Amniotic epithelial cell (primary cell): ENCODE data around the gene NEDD4.
A peak's percentile ranks its signal among the peaks of the same experiment; 100 is the strongest.
"Not testable (repeated sequence)": the region's sequence is repeated elsewhere in the genome, so short reads cannot be mapped to it uniquely, and the experiment has no call there.

ENCODE experiments used
- DNase-seq: peaks from one replicate; pipeline ENCODE4 v3.0.0-alpha.2; 2010; ENCODE audit warnings: low read depth

The NEDD4 gene

GRCh38 chr15:55893852-55894251 lies 99.6 kb downstream of the NEDD4 start:
- no peak for DNase-seq

GRCh38 chr15:55891196-55891595 lies 102.2 kb downstream of the NEDD4 start:
- DNase-seq: no peak

GRCh38 chr15:55884223-55884622 lies 109.2 kb downstream of the NEDD4 start:
- peak; percentile 30 for DNase-seq

- peak; percentile 14 for DNase-seq
Observed at GRCh38 chr15:55879181-55879580, 114.2 kb downstream of the NEDD4 start.

GRCh38 chr15:55873024-55873720 lies 120.2 kb downstream of the NEDD4 start:
- DNase-seq: peak; percentile 83

- DNase-seq: peak; percentile 42
Observed at GRCh38 chr15:55872471-55872870, 120.9 kb downstream of the NEDD4 start.

GRCh38 chr15:55869660-55870059 lies 123.8 kb downstream of the NEDD4 start:
- no peak for DNase-seq

GRCh38 chr15:55868707-55869106 lies 124.7 kb downstream of the NEDD4 start:
- DNase-seq: peak; percentile 30

GRCh38 chr15:55868291-55868690 lies 125.1 kb downstream of the NEDD4 start:
- not testable (repeated sequence) for DNase-seq

- no peak for DNase-seq
Observed at GRCh38 chr15:55863911-55864310, 129.5 kb downstream of the NEDD4 start.

- DNase-seq: peak; percentile 21
Observed at GRCh38 chr15:55861115-55861514, 132.3 kb downstream of the NEDD4 start.

GRCh38 chr15:55860468-55860867 lies 132.9 kb downstream of the NEDD4 start:
- DNase-seq: no peak

- DNase-seq: peak; percentile 70
Observed at GRCh38 chr15:55859681-55860080, 133.7 kb downstream of the NEDD4 start.

GRCh38 chr15:55858661-55859060 lies 134.8 kb downstream of the NEDD4 start:
- peak; percentile 64 for DNase-seq

- peak; percentile 9 for DNase-seq
Observed at GRCh38 chr15:55856506-55857164, 136.8 kb downstream of the NEDD4 start.

GRCh38 chr15:55853134-55853533 lies 140.3 kb downstream of the NEDD4 start:
- no peak for DNase-seq

- DNase-seq: peak; percentile 86
Observed at GRCh38 chr15:55846116-55846707, 147.2 kb downstream of the NEDD4 start.

GRCh38 chr15:55842897-55843296 lies 150.5 kb downstream of the NEDD4 start:
- DNase-seq: not testable (repeated sequence)

GRCh38 chr15:55835866-55836265 lies 157.5 kb downstream of the NEDD4 start:
- no peak for DNase-seq

GRCh38 chr15:55834331-55834730 lies 159.1 kb downstream of the NEDD4 start:
- peak; percentile 29 for DNase-seq

- peak; percentile 48 for DNase-seq
Observed at GRCh38 chr15:55829826-55830225, 163.6 kb downstream of the NEDD4 start.

- no peak for DNase-seq
Observed at GRCh38 chr15:55827955-55828354, 165.5 kb downstream of the NEDD4 start.

GRCh38 chr15:55827204-55827603 lies 166.2 kb downstream of the NEDD4 start:
- DNase-seq: no peak
